B cell (primary cell): Measurements from ENCODE around the gene AARS1. TPM values are rescaled to one million over a fixed set of nuclear protein-coding genes. Genes with fewer than 3 reads are reported as not detected.
"Not testable (repeated sequence)": the region's sequence is repeated elsewhere in the genome, so short reads cannot be mapped to it uniquely, and the experiment has no call there.

Experiments
- ATAC-seq: fragments of 200-7000 bp; cut with Tn5 transposase; one replicate; pipeline ENCODE4 v1.10.0; 2021; ENCODE audit warnings: low read depth, mild to moderate bottlenecking, moderate number of reproducible peaks, moderate library complexity
- CTCF ChIA-PET: fragments of 350-600 bp; sonication (Branson Sonifier 250); formaldehyde crosslinking; loops from one replicate; lab custom pipeline; 2021; ENCODE audit warnings: antibody characterized with exemption, inconsistent platforms; lab: Charles Lee
- POLR2A ChIA-PET: fragments of 350-600 bp; sonication (Branson Sonifier 250); formaldehyde crosslinking; loops from one replicate; lab custom pipeline; 2021; ENCODE audit warnings: antibody characterized with exemption; lab: Charles Lee
- DNase-seq: peaks from one replicate; pipeline ENCODE4 v3.0.0; 2013
- H2AFZ ChIP-seq: 2 replicates; pipeline ENCODE4 v1.6.1; 2012; ENCODE audit warnings: mild to moderate bottlenecking, low read depth, low read length; ENCODE audit not compliant: insufficient read depth, poor library complexity, severe bottlenecking
- H3K27ac ChIP-seq, 2 donors: 1 replicate in 1 of 2; 2 replicates in 1 of 2; pipeline ENCODE4 v1.5.1; 2012 to 2013; ENCODE audit warnings: low read length in 2 of 2, mild to moderate bottlenecking in 2 of 2, moderate library complexity in 1 of 2
- H3K27me3 ChIP-seq, 4 experiments: fragments of 200-600 bp in 1 of 4; sonication (generic) in 1 of 4; replicated peaks in 1 of 4; 1 replicate in 2 of 4; 2 replicates in 2 of 4; pipeline versions ENCODE4 v1.6.1 to v1.7.0; 2013 to 2016; ENCODE audit warnings: low read length in 3 of 4, mild to moderate bottlenecking in 2 of 4, mixed read lengths in 1 of 4, moderate library complexity in 1 of 4; ENCODE audit not compliant: insufficient read depth in 4 of 4, control insufficient read depth in 3 of 4; ENCODE audit errors: control extremely low read depth in 1 of 4
- H3K36me3 ChIP-seq, 2 experiments: replicated peaks in 1 of 2; 1 replicate in 1 of 2; 2 replicates in 1 of 2; pipeline versions ENCODE4 v1.6.1 to v1.7.1; 2013; ENCODE audit warnings: low read length in 1 of 2; ENCODE audit not compliant: insufficient read depth in 2 of 2, control insufficient read depth in 1 of 2; ENCODE audit errors: control extremely low read depth in 1 of 2, extremely low read depth in 1 of 2
- H3K4me1 ChIP-seq, 2 donors: fragments of 200-600 bp in 1 of 2; sonication (generic) in 1 of 2; 1 replicate in 1 of 2; 2 replicates in 1 of 2; pipeline versions ENCODE4 v1.5.1 to v1.6.1; 2013 to 2017; ENCODE audit warnings: low read length in 2 of 2; ENCODE audit not compliant: control insufficient read depth in 2 of 2, insufficient read depth in 2 of 2
- H3K4me2 ChIP-seq: replicated peaks from 2 replicates; pipeline ENCODE3; 2012; ENCODE audit warnings: mild to moderate bottlenecking, low read depth, low read length; ENCODE audit not compliant: poor library complexity, severe bottlenecking
- H3K4me3 ChIP-seq, 5 experiments: fragments of 200-600 bp in 1 of 5; sonication (generic) in 1 of 5; 1 replicate in 3 of 5; 2 replicates in 2 of 5; pipeline versions ENCODE4 v1.5.1 to v1.7.0; 2011 to 2016; ENCODE audit warnings: low read length in 4 of 5, mild to moderate bottlenecking in 4 of 5, low read depth in 2 of 5, control low read depth in 1 of 5, moderate library complexity in 1 of 5; ENCODE audit not compliant: insufficient read depth in 1 of 5; ENCODE audit errors: control extremely low read depth in 1 of 5, extremely low read depth in 1 of 5
- H3K79me2 ChIP-seq: fragments of 200-600 bp; sonication (generic); one replicate; pipeline ENCODE4 v1.6.0; 2016; ENCODE audit warnings: low read length; ENCODE audit not compliant: control insufficient read depth, insufficient read depth
- H3K9ac ChIP-seq: fragments of 200-600 bp; sonication (generic); 2 replicates; pipeline ENCODE4 v1.6.1; 2017; ENCODE audit warnings: mild to moderate bottlenecking, low read length, moderate library complexity
- H3K9me3 ChIP-seq, 3 donors: one replicate each; pipeline versions ENCODE4 v1.6.1 to v1.7.1; 2013; ENCODE audit warnings: low read length in 2 of 3; ENCODE audit not compliant: control insufficient read depth in 2 of 3, insufficient read depth in 1 of 3; ENCODE audit errors: control extremely low read depth in 1 of 3
- H4K20me1 ChIP-seq: 2 replicates; pipeline ENCODE4 v1.6.0; 2012; ENCODE audit warnings: mild to moderate bottlenecking, low read length; ENCODE audit not compliant: insufficient read depth, control insufficient read depth, poor library complexity, severe bottlenecking
- H3K27ac Mint-ChIP-seq: one replicate; pipeline ENCODE4 v1.8.0; 2021; ENCODE audit warnings: mixed read lengths
- H3K27me3 Mint-ChIP-seq: one replicate; pipeline ENCODE4 v1.8.0; 2021; ENCODE audit warnings: mixed read lengths
- H3K4me1 Mint-ChIP-seq: one replicate; pipeline ENCODE4 v1.8.0; 2021; ENCODE audit warnings: mixed read lengths
- H3K4me3 Mint-ChIP-seq: one replicate; pipeline ENCODE4 v1.8.0; 2021; ENCODE audit warnings: mixed read lengths
- H3K9me3 Mint-ChIP-seq: one replicate; pipeline ENCODE4 v1.8.0; 2022; ENCODE audit warnings: mixed read lengths; ENCODE audit not compliant: insufficient read depth
- EZH2 ChIP-seq: IDR thresholded peaks from 2 replicates; pipeline ENCODE4 v1.6.1; 2012; ENCODE audit warnings: borderline replicate concordance, low read depth, mild to moderate bottlenecking, moderate library complexity, low read length; ENCODE audit not compliant: insufficient read depth, poor library complexity, severe bottlenecking
- WGBS: methylation state at CpG from one replicate; pipeline ENCODE4 v1.1.5; 2013; ENCODE audit warnings: missing lambda C conversion rate; ENCODE audit not compliant: insufficient coverage; 5-methylcytosine and 5-hydroxymethylcytosine counted together
- intact Hi-C: fragments of 100-400 bp; cut with micrococcal nuclease; formaldehyde crosslinking; loops from one replicate; pipeline ENCODE4 v1.10.0; 2022
- polyA plus RNA-seq: library from polyadenylated mRNA; depleted of rRNA; stranded (reverse); fragments of >200 nt; gene quantifications from 2 replicates; pipeline ENCODE4 v1.2.3, GENCODE V29; 2012
- total RNA-seq, 2 donors: library from RNA; stranded (reverse); fragments of 120-200 nt in 1 of 2; gene quantifications; 1 replicate in 1 of 2; 2 replicates in 1 of 2; pipeline versions ENCODE4 v1.2.3 to v1.2.4, GENCODE V29; 2013 to 2022
- TF ChIP-seq, protein P1 (sequence below): fragments of 200-600 bp; IDR thresholded peaks from one replicate; pipeline ENCODE4 v1.8.0; 2022; ENCODE audit warnings: antibody characterized with exemption, mild to moderate bottlenecking

Gene AARS1
- total and polyA plus RNA-seq, 2 donors (not counting 1 experiment from before 2014, with no cell fraction given), result 27.7 to 57.8 TPM

DNA sequence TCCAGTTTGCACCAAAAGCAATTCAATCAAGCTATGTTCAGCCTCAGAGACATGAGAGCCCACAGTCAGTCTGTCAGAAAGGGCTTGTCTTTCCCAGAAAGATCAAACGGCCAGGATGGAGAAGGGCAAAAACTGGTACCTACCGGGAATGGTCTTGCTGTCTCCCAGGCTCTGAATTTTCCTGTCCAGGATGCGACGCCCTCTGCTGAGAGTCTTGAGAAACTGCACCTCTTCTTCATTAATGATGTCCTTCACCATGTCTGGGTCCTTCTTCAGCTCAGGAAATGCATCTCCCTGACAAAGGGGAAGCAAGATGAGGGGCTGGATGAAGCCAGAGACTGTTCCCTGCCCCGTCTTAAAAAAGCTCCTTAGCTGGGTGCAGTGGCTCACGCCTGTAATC lies 21.8 kb downstream of the AARS1 start:
- no peak overlapping the region for H3K4me2 ChIP-seq
- H3K27me3 ChIP-seq, result no peaks in the 10 kb centered on the region
- no peak overlapping the region for H3K4me3 ChIP-seq
- CTCF ChIA-PET, result interaction anchor here (0.6 to 2.9 kb wide), 7 partner anchors 9 to 102 kb away, joined by 3 to 12 read pairs (median 3); partner anchors contain the start of genes AARS1, DDX19A and EXOSC6
- POLR2A ChIA-PET, result no interaction called here
- H3K36me3 ChIP-seq, result peaks cover 3 to 66% of the 10 kb centered on the region in 2 experiments
- Mint-ChIP-seq H3K27ac (no peak overlapping the region), H3K27me3 (no peaks in the 10 kb centered on the region), H3K9me3 (no peaks in the 10 kb centered on the region), H3K4me1 (no peaks in the 10 kb centered on the region), H3K4me3 (no peak overlapping the region)
- H3K9me3 ChIP-seq, result no peaks in the 10 kb centered on the region
- H3K4me1 ChIP-seq, result no peaks in the 10 kb centered on the region
- no peak for TF ChIP-seq EZH2
- TF ChIP-seq, protein P1, sequence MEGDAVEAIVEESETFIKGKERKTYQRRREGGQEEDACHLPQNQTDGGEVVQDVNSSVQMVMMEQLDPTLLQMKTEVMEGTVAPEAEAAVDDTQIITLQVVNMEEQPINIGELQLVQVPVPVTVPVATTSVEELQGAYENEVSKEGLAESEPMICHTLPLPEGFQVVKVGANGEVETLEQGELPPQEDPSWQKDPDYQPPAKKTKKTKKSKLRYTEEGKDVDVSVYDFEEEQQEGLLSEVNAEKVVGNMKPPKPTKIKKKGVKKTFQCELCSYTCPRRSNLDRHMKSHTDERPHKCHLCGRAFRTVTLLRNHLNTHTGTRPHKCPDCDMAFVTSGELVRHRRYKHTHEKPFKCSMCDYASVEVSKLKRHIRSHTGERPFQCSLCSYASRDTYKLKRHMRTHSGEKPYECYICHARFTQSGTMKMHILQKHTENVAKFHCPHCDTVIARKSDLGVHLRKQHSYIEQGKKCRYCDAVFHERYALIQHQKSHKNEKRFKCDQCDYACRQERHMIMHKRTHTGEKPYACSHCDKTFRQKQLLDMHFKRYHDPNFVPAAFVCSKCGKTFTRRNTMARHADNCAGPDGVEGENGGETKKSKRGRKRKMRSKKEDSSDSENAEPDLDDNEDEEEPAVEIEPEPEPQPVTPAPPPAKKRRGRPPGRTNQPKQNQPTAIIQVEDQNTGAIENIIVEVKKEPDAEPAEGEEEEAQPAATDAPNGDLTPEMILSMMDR, result peak; percentile 73
- H4K20me1 ChIP-seq, result no peaks in the 10 kb centered on the region
- ATAC-seq, result no peak
- H3K9ac ChIP-seq, result no peak overlapping the region
- H3K79me2 ChIP-seq, result peaks cover 3% of the 10 kb centered on the region
- no peak overlapping the region for H2AFZ ChIP-seq
- intact Hi-C loops, result loop anchor here (10.0 kb wide), 1 partner anchor 103 kb away; no protein-coding TSS in a partner anchor
- DNase-seq, result peak; percentile 52
- H3K27ac ChIP-seq, result no peak overlapping the region
- WGBS, result 56% methylated on average over 6 of the region's 6 CpGs

DNA sequence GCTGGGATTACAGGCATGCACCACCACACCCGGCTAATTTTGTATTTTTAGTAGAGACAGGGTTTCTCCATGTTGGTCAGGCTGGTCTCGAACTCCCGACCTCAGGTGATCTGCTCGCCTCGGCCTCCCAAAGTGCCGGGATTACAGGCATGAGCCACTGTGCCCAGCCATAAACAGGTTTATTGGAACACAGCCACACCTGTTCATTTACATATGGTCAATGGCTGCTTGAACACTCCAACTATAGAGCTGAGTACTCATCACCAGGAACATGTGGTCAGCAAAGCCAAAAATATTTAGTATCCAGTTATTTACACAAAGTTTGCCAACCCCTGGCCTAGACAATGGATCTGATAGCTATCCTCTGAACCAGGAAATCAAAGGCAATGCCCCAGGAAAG lies 29.4 kb downstream of the AARS1 start:
- H3K4me3 ChIP-seq, H3K4me2 ChIP-seq, H3K4me3 Mint-ChIP-seq, H3K27ac Mint-ChIP-seq, H2AFZ ChIP-seq, H3K27ac ChIP-seq, H3K4me1 Mint-ChIP-seq, DNase-seq, H3K9me3 Mint-ChIP-seq, H3K27me3 ChIP-seq, H3K79me2 ChIP-seq, H4K20me1 ChIP-seq, H3K4me1 ChIP-seq, H3K9ac ChIP-seq, CTCF ChIA-PET, H3K27me3 Mint-ChIP-seq, POLR2A ChIA-PET, H3K9me3 ChIP-seq, ATAC-seq: not testable (repeated sequence)
- WGBS, result 100% methylated on average over 3 of the region's 6 CpGs
- intact Hi-C loops, result loop anchor here (10.0 kb wide), 1 partner anchor 95 kb away; no protein-coding TSS in a partner anchor
- H3K36me3 ChIP-seq, result peaks cover 1 to 71% of the 10 kb centered on the region in 2 experiments
